KBM-7 (cell line): ENCODE measurements around the gene ATG7.

Source experiments
- DNase-seq: peaks from one replicate; pipeline ENCODE4 v3.0.0-alpha.2; 2015
- in situ Hi-C: fragments of 300-500 bp; cut with MboI; formaldehyde crosslinking; loops from 2 replicates; pipeline ENCODE4 v1.14.3; 2020; ENCODE audit warnings: low sequenced_read_pairs, low pct_unique_long_range_greater_than_20kb, mixed read lengths

ATG7 gene

GRCh38 chr3:11551036-11551435 is 278.8 kb downstream of the ATG7 start:
- in situ Hi-C loops = no loop called here
- no peak for DNase-seq

GRCh38 chr3:11552289-11553264 is 280.4 kb downstream of the ATG7 start:
- no peak for DNase-seq

GRCh38 chr3:11553436-11554235 is 281.4 kb downstream of the ATG7 start:
- in situ Hi-C loops = no loop called here

More at GRCh38 chr3:11552289-11553264, 280.4 kb downstream of the ATG7 start:
- in situ Hi-C loops = no loop called here

GRCh38 chr3:11554236-11554610 is 282.0 kb downstream of the ATG7 start:
- in situ Hi-C loops = no loop called here

More at GRCh38 chr3:11553436-11554235, 281.4 kb downstream of the ATG7 start:
- DNase-seq = no peak

GRCh38 chr3:11554666-11555065 is 282.5 kb downstream of the ATG7 start:
- no peak for DNase-seq
- in situ Hi-C loops = no loop called here

More at GRCh38 chr3:11554236-11554610, 282.0 kb downstream of the ATG7 start:
- DNase-seq = no peak

- in situ Hi-C loops = no loop called here
- no peak for DNase-seq
Observed at GRCh38 chr3:11555211-11555782, 283.1 kb downstream of the ATG7 start.

GRCh38 chr3:11555881-11556633 is 283.9 kb downstream of the ATG7 start:
- in situ Hi-C loops = no loop called here
- DNase-seq = no peak

- in situ Hi-C loops = no loop called here
- no peak for DNase-seq
Observed at GRCh38 chr3:11556851-11557644, 284.9 kb downstream of the ATG7 start.

GRCh38 chr3:11558002-11558401 is 285.8 kb downstream of the ATG7 start:
- in situ Hi-C loops = no loop called here
- peak; percentile 12 for DNase-seq

- DNase-seq = peak; percentile 12
- in situ Hi-C loops = no loop called here
Observed at GRCh38 chr3:11558411-11558903, 286.3 kb downstream of the ATG7 start.

- no peak for DNase-seq
- in situ Hi-C loops = no loop called here
Observed at GRCh38 chr3:11558918-11559815, 287.0 kb downstream of the ATG7 start.

GRCh38 chr3:11559816-11560633 is 287.8 kb downstream of the ATG7 start:
- in situ Hi-C loops = no loop called here
- no peak for DNase-seq

GRCh38 chr3:11560746-11561145 is 288.5 kb downstream of the ATG7 start:
- in situ Hi-C loops = no loop called here
- DNase-seq = no peak

- no peak for DNase-seq
- in situ Hi-C loops = no loop called here
Observed at GRCh38 chr3:11562277-11562881, 290.2 kb downstream of the ATG7 start.

GRCh38 chr3:11563159-11563864 is 291.1 kb downstream of the ATG7 start:
- no peak for DNase-seq
- in situ Hi-C loops = no loop called here

- in situ Hi-C loops = no loop called here
- DNase-seq = no peak
Observed at GRCh38 chr3:11563865-11564185, 291.6 kb downstream of the ATG7 start.
